Stomach (tissue), 4 donors: ENCODE measurements around the gene MAP9.

Source experiments
- EP300 ChIP-seq: sonication (generic); formaldehyde crosslinking; IDR thresholded peaks from one replicate; pipeline ENCODE4 v1.6.1; 2017; ENCODE audit warnings: antibody characterized with exemption
- POLR2A ChIP-seq, 4 donors: fragments of 450-650 bp; IDR thresholded peaks; one replicate each; pipeline ENCODE4 v1.6.1; 2016; ENCODE audit warnings: antibody characterized with exemption in 4 of 4, control low read depth in 2 of 4, mild to moderate bottlenecking in 1 of 4, moderate library complexity in 1 of 4
- POLR2AphosphoS5 ChIP-seq, 3 donors: sonication (generic); formaldehyde crosslinking; IDR thresholded peaks; one replicate each; pipeline ENCODE4 v1.6.1; 2016; ENCODE audit warnings: antibody characterized with exemption in 3 of 3
- TF ChIP-seq, protein P1 (sequence below), 7 experiments: fragments of 450-650 bp in 4 of 7; fragments of 200-600 bp in 3 of 7; sonication (generic) in 3 of 7; IDR thresholded peaks; one replicate each; pipeline ENCODE4 v1.5.1; 2016 to 2019; ENCODE audit warnings: antibody characterized with exemption in 7 of 7, control low read depth in 2 of 7, mild to moderate bottlenecking in 1 of 7

GRCh38 chr4:155407480-155407879, 30.7 kb upstream of the MAP9 start:
- TF ChIP-seq, protein P1, sequence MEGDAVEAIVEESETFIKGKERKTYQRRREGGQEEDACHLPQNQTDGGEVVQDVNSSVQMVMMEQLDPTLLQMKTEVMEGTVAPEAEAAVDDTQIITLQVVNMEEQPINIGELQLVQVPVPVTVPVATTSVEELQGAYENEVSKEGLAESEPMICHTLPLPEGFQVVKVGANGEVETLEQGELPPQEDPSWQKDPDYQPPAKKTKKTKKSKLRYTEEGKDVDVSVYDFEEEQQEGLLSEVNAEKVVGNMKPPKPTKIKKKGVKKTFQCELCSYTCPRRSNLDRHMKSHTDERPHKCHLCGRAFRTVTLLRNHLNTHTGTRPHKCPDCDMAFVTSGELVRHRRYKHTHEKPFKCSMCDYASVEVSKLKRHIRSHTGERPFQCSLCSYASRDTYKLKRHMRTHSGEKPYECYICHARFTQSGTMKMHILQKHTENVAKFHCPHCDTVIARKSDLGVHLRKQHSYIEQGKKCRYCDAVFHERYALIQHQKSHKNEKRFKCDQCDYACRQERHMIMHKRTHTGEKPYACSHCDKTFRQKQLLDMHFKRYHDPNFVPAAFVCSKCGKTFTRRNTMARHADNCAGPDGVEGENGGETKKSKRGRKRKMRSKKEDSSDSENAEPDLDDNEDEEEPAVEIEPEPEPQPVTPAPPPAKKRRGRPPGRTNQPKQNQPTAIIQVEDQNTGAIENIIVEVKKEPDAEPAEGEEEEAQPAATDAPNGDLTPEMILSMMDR (IDR thresholded peaks at IDR 0.05): no peak
- TF ChIP-seq POLR2A (IDR thresholded peaks at IDR 0.05): no peak
- no peak for TF ChIP-seq POLR2AphosphoS5 (IDR thresholded peaks at IDR 0.05)
- TF ChIP-seq EP300: no peak
